Prostate gland (tissue), 2 donors: ENCODE measurements around the gene ZNF816.

ENCODE experiments used
- POLR2A ChIP-seq: fragments of 450-650 bp; IDR thresholded peaks from one replicate; pipeline ENCODE4 v1.6.1; 2016; ENCODE audit warnings: antibody characterized with exemption, mild to moderate bottlenecking
- POLR2AphosphoS5 ChIP-seq: sonication (generic); formaldehyde crosslinking; IDR thresholded peaks from one replicate; pipeline ENCODE4 v1.6.1; 2017; ENCODE audit warnings: antibody characterized with exemption
- TF ChIP-seq, protein P1 (sequence below), 4 experiments: fragments of 200-600 bp in 2 of 4; fragments of 450-650 bp in 2 of 4; sonication (generic) in 2 of 4; IDR thresholded peaks; 1 replicate in 3 of 4; 2 replicates in 1 of 4; pipeline ENCODE4 v1.5.1; 2016 to 2019; ENCODE audit warnings: antibody characterized with exemption in 4 of 4, mild to moderate bottlenecking in 2 of 4, moderate library complexity in 2 of 4

DNA sequence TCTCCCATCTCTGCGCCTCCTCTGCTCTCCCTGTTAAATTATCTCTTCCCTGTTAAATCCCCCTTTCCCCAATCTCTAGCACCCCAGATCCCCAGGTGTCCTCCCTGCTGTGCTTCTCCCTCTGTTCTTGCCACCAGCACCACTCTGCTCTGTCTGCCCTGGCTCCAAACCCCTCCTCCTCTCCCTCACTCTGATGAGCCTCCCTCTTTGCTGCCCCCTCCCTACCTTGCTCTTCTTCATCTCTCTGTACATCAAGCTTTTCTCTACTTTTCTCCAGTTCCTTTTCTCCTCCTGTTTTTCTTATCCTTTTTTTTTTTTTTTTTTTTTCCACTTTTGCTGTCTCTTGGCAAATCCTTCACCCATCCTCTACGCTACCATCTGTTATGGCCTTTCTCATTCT, 21.2 kb downstream of the ZNF816 start:
- TF ChIP-seq POLR2A = peak; percentile 73
- TF ChIP-seq, protein P1, sequence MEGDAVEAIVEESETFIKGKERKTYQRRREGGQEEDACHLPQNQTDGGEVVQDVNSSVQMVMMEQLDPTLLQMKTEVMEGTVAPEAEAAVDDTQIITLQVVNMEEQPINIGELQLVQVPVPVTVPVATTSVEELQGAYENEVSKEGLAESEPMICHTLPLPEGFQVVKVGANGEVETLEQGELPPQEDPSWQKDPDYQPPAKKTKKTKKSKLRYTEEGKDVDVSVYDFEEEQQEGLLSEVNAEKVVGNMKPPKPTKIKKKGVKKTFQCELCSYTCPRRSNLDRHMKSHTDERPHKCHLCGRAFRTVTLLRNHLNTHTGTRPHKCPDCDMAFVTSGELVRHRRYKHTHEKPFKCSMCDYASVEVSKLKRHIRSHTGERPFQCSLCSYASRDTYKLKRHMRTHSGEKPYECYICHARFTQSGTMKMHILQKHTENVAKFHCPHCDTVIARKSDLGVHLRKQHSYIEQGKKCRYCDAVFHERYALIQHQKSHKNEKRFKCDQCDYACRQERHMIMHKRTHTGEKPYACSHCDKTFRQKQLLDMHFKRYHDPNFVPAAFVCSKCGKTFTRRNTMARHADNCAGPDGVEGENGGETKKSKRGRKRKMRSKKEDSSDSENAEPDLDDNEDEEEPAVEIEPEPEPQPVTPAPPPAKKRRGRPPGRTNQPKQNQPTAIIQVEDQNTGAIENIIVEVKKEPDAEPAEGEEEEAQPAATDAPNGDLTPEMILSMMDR (IDR thresholded peaks at IDR 0.05) = peak in 1 of 4 experiments; percentile 16
- TF ChIP-seq POLR2AphosphoS5 = peak; percentile 31
